Hepatocyte (in vitro differentiated cells): Measurements from ENCODE around the gene CRACR2B.

Experiments
- CTCF ChIP-seq: fragments of 200-600 bp; sonication (generic); IDR thresholded peaks from 2 replicates; pipeline ENCODE4 v1.5.1; 2016; ENCODE audit warnings: antibody characterized with exemption, mild to moderate bottlenecking; ENCODE audit not compliant: poor library complexity
- EZH2 ChIP-seq: fragments of 200-600 bp; sonication (generic); IDR thresholded peaks from 2 replicates; pipeline ENCODE4 v1.6.1; 2016; ENCODE audit warnings: antibody characterized with exemption, mild to moderate bottlenecking, borderline replicate concordance
- EZH2phosphoT487 ChIP-seq: fragments of 200-600 bp; sonication (generic); IDR thresholded peaks from one replicate; pipeline ENCODE4 v1.6.1; 2018; ENCODE audit warnings: antibody characterized with exemption, mild to moderate bottlenecking, low read depth, moderate library complexity; ENCODE audit not compliant: unreplicated experiment, severe bottlenecking

DNA sequence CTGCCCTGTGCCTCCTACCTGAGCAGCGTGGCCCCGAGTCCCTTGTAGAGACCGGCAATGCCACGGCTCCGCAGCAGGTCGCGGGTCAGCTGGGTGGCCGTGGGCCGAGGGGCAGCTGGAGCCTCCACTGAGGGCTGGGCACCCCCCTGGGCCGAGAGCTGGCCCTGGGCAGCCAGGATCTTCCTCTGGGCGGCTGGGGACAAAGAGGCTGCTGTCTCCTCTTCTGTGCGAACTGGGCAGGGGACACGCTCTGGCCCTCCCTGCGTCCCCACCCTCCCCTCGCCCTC is 35.2 kb upstream of the CRACR2B start:
- TF ChIP-seq CTCF (no peak), EZH2 (no peak), EZH2phosphoT487 (no peak)
